ENCODE data around the gene MEG3. TPM values are rescaled to one million over a fixed set of nuclear protein-coding genes. Genes with fewer than 3 reads are reported as not detected.

MEG3 gene
- total and polyA plus RNA-seq, 2 experiments from 2014 or later: not detected

DNA sequence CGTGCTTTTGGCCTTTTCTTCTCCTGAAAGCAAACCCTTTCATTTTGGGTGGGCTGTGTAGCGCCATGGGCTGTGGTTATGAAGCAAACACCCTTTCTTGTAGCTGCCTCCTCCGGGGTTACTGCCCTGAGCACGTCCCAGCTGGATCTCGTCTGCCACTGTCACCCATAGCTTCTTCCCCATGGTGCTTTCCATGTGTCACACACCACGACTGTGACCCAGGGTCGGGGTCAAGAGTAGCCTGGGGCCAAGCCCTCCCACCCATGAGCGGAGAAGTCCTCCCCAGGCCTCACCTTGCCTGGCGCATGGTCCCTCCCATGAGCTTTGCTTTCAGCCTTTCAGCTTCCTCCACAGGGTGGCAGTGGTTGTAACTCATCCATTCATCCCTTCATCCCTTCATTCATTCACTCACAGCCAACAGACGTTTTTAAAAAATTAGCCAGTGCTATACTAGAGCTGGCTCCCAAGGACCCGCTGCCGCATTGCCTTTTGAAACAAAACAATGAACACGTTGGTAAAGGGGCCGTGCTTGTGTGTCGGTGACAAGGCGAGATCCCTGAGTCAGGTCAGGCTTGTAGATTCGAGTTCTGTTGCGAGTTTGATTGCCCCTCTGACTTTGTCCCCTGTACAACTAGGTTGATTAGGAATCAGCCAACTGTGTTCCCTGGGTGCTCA lies 29.5 kb downstream of the MEG3 start (continued):
- TF ChIP-seq, protein P1, sequence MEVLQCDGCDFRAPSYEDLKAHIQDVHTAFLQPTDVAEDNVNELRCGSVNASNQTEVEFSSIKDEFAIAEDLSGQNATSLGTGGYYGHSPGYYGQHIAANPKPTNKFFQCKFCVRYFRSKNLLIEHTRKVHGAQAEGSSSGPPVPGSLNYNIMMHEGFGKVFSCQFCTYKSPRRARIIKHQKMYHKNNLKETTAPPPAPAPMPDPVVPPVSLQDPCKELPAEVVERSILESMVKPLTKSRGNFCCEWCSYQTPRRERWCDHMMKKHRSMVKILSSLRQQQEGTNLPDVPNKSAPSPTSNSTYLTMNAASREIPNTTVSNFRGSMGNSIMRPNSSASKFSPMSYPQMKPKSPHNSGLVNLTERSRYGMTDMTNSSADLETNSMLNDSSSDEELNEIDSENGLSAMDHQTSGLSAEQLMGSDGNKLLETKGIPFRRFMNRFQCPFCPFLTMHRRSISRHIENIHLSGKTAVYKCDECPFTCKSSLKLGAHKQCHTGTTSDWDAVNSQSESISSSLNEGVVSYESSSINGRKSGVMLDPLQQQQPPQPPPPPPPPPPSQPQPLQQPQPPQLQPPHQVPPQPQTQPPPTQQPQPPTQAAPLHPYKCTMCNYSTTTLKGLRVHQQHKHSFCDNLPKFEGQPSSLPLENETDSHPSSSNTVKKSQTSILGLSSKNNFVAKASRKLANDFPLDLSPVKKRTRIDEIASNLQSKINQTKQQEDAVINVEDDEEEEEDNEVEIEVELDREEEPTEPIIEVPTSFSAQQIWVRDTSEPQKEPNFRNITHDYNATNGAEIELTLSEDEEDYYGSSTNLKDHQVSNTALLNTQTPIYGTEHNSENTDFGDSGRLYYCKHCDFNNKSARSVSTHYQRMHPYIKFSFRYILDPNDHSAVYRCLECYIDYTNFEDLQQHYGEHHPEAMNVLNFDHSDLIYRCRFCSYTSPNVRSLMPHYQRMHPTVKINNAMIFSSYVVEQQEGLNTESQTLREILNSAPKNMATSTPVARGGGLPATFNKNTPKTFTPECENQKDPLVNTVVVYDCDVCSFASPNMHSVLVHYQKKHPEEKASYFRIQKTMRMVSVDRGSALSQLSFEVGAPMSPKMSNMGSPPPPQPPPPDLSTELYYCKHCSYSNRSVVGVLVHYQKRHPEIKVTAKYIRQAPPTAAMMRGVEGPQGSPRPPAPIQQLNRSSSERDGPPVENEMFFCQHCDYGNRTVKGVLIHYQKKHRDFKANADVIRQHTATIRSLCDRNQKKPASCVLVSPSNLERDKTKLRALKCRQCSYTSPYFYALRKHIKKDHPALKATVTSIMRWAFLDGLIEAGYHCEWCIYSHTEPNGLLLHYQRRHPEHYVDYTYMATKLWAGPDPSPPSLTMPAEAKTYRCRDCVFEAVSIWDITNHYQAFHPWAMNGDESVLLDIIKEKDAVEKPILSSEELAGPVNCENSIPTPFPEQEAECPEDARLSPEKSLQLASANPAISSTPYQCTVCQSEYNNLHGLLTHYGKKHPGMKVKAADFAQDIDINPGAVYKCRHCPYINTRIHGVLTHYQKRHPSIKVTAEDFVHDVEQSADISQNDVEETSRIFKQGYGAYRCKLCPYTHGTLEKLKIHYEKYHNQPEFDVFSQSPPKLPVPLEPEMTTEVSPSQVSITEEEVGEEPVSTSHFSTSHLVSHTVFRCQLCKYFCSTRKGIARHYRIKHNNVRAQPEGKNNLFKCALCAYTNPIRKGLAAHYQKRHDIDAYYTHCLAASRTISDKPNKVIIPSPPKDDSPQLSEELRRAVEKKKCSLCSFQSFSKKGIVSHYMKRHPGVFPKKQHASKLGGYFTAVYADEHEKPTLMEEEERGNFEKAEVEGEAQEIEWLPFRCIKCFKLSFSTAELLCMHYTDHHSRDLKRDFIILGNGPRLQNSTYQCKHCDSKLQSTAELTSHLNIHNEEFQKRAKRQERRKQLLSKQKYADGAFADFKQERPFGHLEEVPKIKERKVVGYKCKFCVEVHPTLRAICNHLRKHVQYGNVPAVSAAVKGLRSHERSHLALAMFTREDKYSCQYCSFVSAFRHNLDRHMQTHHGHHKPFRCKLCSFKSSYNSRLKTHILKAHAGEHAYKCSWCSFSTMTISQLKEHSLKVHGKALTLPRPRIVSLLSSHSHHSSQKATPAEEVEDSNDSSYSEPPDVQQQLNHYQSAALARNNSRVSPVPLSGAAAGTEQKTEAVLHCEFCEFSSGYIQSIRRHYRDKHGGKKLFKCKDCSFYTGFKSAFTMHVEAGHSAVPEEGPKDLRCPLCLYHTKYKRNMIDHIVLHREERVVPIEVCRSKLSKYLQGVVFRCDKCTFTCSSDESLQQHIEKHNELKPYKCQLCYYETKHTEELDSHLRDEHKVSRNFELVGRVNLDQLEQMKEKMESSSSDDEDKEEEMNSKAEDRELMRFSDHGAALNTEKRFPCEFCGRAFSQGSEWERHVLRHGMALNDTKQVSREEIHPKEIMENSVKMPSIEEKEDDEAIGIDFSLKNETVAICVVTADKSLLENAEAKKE (CRISPR knock-in tag; IDR thresholded peaks at IDR 0.05): no peak
- no peak for TF ChIP-seq CREB1 (CRISPR knock-in tag; IDR thresholded peaks at IDR 0.05; ENCODE audit: low read depth)

DNA sequence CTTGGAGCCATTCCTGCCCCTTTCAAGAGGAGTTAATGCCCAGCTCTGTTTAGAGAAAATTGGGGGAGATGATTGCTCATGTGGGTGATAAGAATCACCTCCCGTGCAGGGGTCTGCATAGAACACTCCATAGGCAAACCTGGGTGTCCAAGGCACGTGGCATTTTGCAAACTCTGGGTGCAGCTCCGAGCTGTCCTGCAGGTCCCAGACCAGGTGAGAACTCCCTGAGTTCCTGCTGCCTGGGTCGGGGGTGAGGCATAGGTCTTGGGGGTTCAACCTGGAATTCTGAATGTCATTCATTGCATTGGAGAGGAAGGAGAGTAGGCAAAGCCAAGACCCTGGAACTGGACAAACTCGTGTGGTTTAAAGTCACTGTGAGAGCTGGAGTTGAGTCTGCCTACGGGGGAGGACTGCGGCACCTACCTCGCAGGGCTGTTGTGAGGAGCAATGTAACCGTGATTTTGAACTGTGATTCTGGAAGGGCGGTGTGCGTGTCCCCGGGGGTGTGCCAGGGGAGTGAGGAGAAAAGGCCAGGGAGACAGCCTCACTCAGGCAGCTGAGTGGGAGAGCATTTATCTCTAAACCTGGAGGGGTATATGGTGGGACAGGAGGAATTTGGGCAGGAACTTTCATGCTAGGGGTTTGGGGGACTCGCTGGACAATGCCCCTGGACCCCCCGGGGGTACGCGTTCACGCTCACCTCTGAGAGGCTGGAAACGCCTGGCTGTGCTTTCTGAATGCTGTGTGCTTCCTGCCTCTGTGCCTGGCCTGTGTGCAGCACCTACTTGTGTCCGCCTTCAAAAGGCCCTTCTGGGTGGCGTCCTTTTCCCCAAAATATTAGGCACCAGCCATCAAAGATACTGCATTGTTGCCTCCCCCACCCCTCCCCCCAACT lies 30.4 kb downstream of the MEG3 start:
- Histone ChIP-seq H3K4me1 (ENCODE audit: insufficient read depth) (no peaks in the 10 kb centered on the region), H3K27ac (ENCODE audit: low read depth) (no peak overlapping the region), H3K9me2 (ENCODE audit: insufficient read depth) (no peaks in the 10 kb centered on the region), H2AFZ (no peak overlapping the region), H3K27me3 (ENCODE audit: insufficient read depth) (no peaks in the 10 kb centered on the region), H3F3A (replicated peaks; ENCODE audit: low read depth) (no peaks in the 10 kb centered on the region), H3K4me2 (no peak overlapping the region), H4K20me1 (replicated peaks; ENCODE audit: insufficient read depth) (no peaks in the 10 kb centered on the region), H3K79me2 (replicated peaks; ENCODE audit: insufficient read depth) (no peaks in the 10 kb centered on the region), H3K4me3 (no peak overlapping the region), H3K36me3 (ENCODE audit: insufficient read depth) (no peaks in the 10 kb centered on the region)
- no peak for DNase-seq (ENCODE audit: low spot score)
- Mint-ChIP-seq H3K27ac (no peak overlapping the region), H3K36me3 (ENCODE audit: low read depth) (no peaks in the 10 kb centered on the region), H3K27me3 (ENCODE audit: insufficient read depth, low read depth, poor library complexity) (peaks cover 2% of the 10 kb centered on the region), H3K4me1 (no peaks in the 10 kb centered on the region; the same call in 2 of the 3 replicates), H3K9me3 (no peaks in the 10 kb centered on the region), H3K4me3 (no peak overlapping the region)
- no peak for ATAC-seq
- TF ChIP-seq EZH2phosphoT487 (IDR thresholded peaks at IDR 0.05; ENCODE audit: unreplicated experiment): no peak
- TF ChIP-seq, protein P2, sequence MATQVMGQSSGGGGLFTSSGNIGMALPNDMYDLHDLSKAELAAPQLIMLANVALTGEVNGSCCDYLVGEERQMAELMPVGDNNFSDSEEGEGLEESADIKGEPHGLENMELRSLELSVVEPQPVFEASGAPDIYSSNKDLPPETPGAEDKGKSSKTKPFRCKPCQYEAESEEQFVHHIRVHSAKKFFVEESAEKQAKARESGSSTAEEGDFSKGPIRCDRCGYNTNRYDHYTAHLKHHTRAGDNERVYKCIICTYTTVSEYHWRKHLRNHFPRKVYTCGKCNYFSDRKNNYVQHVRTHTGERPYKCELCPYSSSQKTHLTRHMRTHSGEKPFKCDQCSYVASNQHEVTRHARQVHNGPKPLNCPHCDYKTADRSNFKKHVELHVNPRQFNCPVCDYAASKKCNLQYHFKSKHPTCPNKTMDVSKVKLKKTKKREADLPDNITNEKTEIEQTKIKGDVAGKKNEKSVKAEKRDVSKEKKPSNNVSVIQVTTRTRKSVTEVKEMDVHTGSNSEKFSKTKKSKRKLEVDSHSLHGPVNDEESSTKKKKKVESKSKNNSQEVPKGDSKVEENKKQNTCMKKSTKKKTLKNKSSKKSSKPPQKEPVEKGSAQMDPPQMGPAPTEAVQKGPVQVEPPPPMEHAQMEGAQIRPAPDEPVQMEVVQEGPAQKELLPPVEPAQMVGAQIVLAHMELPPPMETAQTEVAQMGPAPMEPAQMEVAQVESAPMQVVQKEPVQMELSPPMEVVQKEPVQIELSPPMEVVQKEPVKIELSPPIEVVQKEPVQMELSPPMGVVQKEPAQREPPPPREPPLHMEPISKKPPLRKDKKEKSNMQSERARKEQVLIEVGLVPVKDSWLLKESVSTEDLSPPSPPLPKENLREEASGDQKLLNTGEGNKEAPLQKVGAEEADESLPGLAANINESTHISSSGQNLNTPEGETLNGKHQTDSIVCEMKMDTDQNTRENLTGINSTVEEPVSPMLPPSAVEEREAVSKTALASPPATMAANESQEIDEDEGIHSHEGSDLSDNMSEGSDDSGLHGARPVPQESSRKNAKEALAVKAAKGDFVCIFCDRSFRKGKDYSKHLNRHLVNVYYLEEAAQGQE (IDR thresholded peaks at IDR 0.05; ENCODE audit: unreplicated experiment): no peak
- no peak for TF ChIP-seq CREB1 (CRISPR knock-in tag; IDR thresholded peaks at IDR 0.05; ENCODE audit: low read depth)
- no peak for TF ChIP-seq EZH2 (IDR thresholded peaks at IDR 0.05; ENCODE audit: low read depth, unreplicated experiment)
- TF ChIP-seq STAT1 (IDR thresholded peaks at IDR 0.05; ENCODE audit: unreplicated experiment): no peak

All from GM23338 (cell line).